ENCODE results near the gene NOXRED1.

DNA sequence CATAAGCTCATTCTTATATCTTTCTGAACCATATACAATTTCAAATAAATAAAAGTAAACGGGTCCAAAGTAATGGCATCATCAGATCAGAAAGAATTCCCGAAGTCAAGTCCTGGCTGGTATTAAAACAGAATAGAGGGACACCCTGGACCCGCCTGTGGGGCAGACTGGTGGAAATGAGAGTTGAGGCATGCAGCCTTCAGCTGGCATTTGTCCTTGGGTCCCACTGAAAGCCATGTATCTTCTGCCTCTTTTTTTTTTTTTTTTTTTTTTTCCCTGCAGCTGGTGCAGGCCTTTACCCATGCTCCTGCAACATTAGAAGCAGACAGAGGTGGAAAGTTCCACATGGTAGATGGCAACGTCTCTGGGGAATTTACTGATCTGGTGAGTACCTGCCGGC, 44.5 kb upstream of the NOXRED1 start:
- TF ChIP-seq, protein P1, sequence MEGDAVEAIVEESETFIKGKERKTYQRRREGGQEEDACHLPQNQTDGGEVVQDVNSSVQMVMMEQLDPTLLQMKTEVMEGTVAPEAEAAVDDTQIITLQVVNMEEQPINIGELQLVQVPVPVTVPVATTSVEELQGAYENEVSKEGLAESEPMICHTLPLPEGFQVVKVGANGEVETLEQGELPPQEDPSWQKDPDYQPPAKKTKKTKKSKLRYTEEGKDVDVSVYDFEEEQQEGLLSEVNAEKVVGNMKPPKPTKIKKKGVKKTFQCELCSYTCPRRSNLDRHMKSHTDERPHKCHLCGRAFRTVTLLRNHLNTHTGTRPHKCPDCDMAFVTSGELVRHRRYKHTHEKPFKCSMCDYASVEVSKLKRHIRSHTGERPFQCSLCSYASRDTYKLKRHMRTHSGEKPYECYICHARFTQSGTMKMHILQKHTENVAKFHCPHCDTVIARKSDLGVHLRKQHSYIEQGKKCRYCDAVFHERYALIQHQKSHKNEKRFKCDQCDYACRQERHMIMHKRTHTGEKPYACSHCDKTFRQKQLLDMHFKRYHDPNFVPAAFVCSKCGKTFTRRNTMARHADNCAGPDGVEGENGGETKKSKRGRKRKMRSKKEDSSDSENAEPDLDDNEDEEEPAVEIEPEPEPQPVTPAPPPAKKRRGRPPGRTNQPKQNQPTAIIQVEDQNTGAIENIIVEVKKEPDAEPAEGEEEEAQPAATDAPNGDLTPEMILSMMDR (IDR thresholded peaks at IDR 0.05) = no peak
- no peak for TF ChIP-seq POLR2A (IDR thresholded peaks at IDR 0.05)

Measured in thyroid gland (tissue), 4 donors.